ENCODE measurements around the gene PIEZO2.

Gene PIEZO2

DNA sequence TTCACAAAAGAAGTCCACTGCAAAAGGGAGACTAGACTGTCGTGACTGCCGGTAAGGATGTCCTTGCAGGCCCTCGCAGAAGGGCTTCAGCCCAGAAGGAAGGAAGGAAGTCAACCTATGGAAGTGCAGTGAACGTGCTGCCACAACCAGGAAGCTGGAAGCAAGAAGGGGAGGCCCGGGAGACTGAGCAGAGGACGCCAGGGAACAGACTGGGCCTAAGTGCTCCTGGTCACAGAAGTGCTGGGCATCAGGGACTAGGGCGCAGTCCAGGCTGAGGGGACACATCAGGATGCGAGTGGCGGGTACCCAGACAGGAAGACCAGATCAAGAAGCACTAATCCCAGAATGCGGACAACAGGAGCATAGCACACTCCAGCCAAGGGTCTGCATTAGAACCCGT lies 78.8 kb downstream of the PIEZO2 start:
- DNase-seq (ENCODE audit: low read depth in 2 of 2, low spot score in 1 of 2): no peak

GRCh38 chr18:11066038-11066437 lies 83.3 kb downstream of the PIEZO2 start:
- no peak for DNase-seq (ENCODE audit: low read depth in 2 of 2, low spot score in 1 of 2)

GRCh38 chr18:11064727-11065460 lies 84.5 kb downstream of the PIEZO2 start:
- no peak for DNase-seq (ENCODE audit: low read depth in 2 of 2, low spot score in 1 of 2)

- no peak for DNase-seq (ENCODE audit: low read depth in 2 of 2, low spot score in 1 of 2)
Measured at GRCh38 chr18:11064106-11064505, 85.3 kb downstream of the PIEZO2 start.

DNA sequence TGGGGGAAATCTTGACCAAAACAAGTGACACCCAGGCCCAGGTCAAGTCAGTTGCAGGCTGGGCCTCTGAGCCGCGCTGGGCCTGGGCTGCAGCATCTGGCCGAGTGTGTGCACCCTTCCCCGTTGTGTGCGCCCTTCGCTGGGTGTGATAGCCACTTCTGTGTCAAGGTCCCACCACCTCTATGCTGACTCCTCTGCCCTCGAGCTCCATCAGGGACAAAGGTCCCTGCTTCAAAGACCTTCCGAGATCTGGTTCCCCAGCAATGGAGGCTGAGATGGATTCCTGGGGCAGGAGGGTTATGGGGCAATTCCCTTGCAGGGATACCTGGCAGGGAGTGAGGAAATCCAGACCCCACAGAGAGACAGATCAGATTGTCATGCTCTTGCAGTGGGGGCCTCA lies 93.6 kb downstream of the PIEZO2 start:
- DNase-seq (ENCODE audit: low read depth in 2 of 2, low spot score in 1 of 2): no peak

GRCh38 chr18:11054497-11054896 lies 94.9 kb downstream of the PIEZO2 start:
- DNase-seq (ENCODE audit: low read depth in 2 of 2, low spot score in 1 of 2): no peak

GRCh38 chr18:11053293-11053692 lies 96.1 kb downstream of the PIEZO2 start:
- no peak for DNase-seq (ENCODE audit: low read depth in 2 of 2, low spot score in 1 of 2)

DNA sequence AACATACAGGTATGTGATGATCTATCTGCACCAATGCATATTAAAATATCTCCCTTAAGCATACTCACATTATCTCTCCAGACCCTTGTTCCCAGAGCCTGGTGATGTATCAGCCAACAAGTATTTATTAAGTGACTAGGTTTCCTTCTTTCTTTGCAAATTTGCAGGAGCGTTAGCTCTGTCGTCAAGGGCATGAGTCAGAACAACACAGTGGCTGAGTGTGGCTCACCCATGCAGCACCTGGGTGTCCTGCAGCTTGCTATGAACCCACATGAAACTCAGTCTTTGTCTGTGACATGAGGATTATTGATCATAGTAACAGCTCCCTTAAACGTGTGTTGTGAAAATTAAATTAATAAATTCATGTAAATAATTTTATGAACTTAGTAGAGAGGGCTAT lies 96.6 kb downstream of the PIEZO2 start:
- DNase-seq (ENCODE audit: low read depth in 2 of 2, low spot score in 1 of 2): no peak

GRCh38 chr18:11051462-11051861 lies 97.9 kb downstream of the PIEZO2 start:
- DNase-seq (ENCODE audit: low read depth in 2 of 2, low spot score in 1 of 2): no peak

GRCh38 chr18:11050966-11051365 lies 98.4 kb downstream of the PIEZO2 start:
- DNase-seq (ENCODE audit: low read depth in 2 of 2, low spot score in 1 of 2): no peak

- no peak for DNase-seq (ENCODE audit: low read depth in 2 of 2, low spot score in 1 of 2)
Measured at GRCh38 chr18:11047817-11048216, 101.6 kb downstream of the PIEZO2 start.

DNA sequence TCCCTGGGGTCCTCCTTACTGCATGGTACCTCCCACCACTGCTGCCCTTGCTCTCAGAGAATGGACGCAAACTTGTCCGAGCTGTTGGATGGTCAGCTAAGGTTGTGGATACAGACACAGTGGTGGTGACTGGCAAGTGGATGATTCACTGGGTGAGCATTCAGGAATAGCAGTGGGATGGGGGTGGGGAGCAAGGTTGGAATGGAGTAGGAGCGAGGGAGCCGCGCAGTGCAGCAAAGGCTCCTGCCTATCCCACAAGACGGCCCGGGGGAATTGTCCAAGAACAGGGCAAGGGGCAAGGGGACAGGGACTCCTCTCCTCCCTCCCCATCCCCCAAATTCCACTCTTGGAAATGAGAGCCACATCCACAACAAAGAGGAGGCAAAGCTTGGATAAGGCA lies 102.2 kb downstream of the PIEZO2 start:
- DNase-seq (ENCODE audit: low read depth in 2 of 2, low spot score in 1 of 2): no peak

- DNase-seq (ENCODE audit: low read depth in 2 of 2, low spot score in 1 of 2): no peak
Measured at GRCh38 chr18:11046140-11046539, 103.2 kb downstream of the PIEZO2 start.

GRCh38 chr18:11043694-11044093 lies 105.7 kb downstream of the PIEZO2 start:
- DNase-seq (ENCODE audit: low read depth in 2 of 2, low spot score in 1 of 2): no peak

DNA sequence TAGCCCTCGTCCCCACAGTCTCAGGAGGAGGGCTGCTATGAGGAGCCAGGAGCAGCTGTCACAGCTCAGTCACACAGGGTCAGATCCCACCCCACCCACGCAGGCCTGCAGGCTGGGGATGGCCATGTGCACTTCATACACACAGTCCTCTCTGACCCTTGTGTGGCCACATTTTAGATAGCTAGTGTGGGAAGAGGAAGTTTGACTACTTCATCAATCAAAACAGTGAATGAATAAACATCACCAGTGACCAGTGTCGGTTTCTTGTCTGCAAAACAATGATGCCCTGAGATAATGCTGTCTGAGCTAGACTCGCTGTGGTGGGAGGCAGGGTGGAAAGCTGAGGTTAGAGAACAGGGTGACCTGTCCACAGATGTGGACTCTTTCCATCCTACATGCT lies 107.1 kb downstream of the PIEZO2 start:
- no peak for DNase-seq (ENCODE audit: low read depth in 2 of 2, low spot score in 1 of 2)

DNA sequence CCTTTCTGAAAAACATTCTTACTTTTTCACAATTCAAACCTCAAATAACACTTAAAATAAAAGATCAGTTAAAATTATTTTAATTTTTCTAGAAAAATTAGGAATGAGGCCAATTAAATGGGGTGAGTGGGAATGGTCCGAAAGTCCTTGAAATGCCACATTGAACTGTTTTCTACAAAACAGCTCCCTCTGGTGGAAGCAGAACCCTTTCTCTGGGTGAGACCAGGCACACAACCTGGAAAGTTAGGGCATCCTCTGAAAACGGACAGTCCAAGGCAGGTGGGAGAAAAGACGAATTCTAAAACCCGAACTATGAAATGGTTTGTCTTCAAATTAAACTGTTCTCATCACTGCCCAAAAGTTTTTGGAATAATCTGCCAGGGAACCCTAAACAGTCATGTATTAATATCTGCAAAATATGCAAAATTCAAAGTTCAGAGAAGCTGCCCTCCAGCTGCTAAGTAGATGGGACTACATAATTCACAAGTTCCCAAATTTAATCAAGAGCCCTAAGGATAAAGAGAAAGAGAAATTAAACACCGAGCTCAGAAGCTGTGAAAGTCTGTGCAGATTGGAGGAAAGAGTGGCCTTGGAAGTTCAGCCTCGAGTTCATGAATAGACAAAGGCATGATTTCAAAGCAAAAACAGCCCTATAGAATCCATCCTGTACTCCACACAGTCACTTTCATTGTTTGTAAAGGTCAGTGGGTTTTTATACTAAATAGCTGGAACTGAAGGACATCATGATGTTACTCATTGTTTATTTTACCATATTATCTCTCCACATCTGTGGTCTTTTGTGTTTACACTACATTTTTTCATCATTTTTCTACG lies 108.3 kb downstream of the PIEZO2 start:
- no peak for DNase-seq (ENCODE audit: low read depth in 2 of 2, low spot score in 1 of 2)

DNA sequence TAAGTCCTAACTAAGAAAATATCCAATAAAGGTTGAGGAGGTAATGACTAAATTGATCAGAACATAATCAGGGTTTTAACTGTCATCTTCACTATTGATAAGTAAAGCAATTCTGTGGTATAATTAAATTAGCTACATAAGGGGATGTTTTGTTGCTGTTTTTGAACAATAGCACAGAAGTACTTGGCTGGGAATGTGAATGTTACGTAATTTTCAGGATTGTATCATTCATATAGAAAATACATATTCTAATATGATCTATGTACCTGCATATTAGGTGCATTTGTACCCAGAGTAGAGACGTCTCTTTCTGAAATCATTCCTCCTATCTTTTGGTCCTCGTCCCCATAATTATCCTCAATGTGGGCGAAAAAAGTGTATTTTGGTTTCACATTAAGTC lies 109.0 kb downstream of the PIEZO2 start:
- DNase-seq (ENCODE audit: low read depth in 2 of 2, low spot score in 1 of 2): no peak

DNA sequence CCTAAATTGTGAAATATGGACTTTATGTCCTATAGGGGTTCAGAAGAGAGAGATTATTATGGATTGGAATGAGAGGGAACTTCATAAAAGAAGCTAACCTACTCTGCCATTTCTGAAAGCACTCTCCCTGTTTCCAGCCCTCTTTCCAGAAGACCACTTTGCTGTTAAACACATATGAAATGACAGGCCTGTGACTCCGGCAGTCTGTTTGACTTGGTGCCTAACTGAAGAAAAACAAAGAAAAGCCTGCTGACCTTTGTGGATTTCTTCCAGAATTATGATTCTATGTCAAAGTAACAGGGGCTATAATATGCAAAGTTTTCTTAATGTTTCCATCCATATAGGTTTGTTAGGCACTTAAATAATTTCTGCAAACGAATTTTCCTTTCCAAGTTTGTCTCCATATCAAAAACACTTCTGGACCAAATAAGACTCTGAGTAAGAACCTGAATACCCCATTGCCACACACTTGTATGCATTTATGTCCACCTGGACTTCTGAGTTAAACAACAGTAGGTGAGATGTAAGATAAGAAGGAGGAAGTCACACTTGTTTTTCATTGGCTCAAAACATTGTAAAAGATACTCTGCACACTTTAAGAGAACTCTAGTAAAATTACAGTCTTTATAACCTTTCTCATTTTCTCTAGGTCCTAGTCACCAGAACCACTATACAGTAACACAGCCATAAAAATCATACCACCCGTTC lies 111.7 kb downstream of the PIEZO2 start:
- DNase-seq (ENCODE audit: low read depth in 2 of 2, low spot score in 1 of 2): no peak

- DNase-seq (ENCODE audit: low read depth in 2 of 2, low spot score in 1 of 2): no peak
Measured at GRCh38 chr18:11035814-11036495, 113.4 kb downstream of the PIEZO2 start.

GRCh38 chr18:11035376-11035775 lies 114.0 kb downstream of the PIEZO2 start:
- no peak for DNase-seq (ENCODE audit: low read depth in 2 of 2, low spot score in 1 of 2)

DNA sequence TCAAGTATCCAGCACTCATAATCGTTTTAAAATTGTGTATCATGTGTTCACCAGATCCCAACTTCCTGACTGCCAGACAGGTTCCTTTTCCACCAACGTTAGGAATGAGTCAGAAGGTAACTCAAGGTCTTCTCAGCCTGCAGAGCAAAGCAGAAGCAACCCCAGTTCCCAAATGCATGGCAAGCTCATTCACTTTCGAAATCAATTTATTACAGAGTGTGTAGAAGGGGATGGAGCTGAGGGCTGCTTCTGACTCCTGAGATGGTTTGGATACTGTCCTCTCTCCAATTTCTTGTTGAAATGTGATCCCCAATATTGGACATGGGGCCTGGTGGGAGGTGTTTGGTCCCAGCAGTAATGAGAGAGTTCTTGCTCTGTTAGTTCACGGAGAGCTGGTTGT lies 114.5 kb downstream of the PIEZO2 start:
- no peak for DNase-seq (ENCODE audit: low read depth in 2 of 2, low spot score in 1 of 2)
